Measurements from ENCODE around the gene CYP26A1.
A peak's percentile ranks its signal among the peaks of the same experiment; 100 is the strongest.

CYP26A1 gene

DNA sequence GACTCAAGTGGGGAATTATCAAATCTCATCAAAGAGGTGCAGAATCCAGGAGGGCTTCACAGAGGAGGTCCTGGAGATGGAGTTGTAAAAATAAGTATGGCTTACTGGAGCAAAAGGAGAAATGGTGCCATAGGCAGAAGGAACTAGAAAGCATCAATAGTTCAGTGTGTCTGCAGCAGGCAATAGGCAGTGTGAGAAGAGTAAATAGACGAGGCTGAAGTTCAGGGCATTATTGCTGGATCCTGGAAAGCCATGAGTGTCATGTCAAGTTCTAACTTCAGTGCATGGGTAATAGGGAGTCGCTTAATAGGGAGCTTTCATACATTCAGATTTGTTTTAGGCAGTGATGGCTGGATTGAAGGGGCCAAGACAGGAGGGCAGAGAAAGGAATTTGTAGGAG is 39.3 kb downstream of the CYP26A1 start:
- H3K4me3 ChIP-seq (ENCODE audit: control insufficient read depth, low read depth, low read length) = no peak overlapping the region
- no peak for DNase-seq (ENCODE audit: low read depth)
- TF ChIP-seq, protein P1, sequence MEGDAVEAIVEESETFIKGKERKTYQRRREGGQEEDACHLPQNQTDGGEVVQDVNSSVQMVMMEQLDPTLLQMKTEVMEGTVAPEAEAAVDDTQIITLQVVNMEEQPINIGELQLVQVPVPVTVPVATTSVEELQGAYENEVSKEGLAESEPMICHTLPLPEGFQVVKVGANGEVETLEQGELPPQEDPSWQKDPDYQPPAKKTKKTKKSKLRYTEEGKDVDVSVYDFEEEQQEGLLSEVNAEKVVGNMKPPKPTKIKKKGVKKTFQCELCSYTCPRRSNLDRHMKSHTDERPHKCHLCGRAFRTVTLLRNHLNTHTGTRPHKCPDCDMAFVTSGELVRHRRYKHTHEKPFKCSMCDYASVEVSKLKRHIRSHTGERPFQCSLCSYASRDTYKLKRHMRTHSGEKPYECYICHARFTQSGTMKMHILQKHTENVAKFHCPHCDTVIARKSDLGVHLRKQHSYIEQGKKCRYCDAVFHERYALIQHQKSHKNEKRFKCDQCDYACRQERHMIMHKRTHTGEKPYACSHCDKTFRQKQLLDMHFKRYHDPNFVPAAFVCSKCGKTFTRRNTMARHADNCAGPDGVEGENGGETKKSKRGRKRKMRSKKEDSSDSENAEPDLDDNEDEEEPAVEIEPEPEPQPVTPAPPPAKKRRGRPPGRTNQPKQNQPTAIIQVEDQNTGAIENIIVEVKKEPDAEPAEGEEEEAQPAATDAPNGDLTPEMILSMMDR (conservative IDR thresholded peaks at IDR 0.05; ENCODE audit: control insufficient read depth, insufficient read depth, low read depth, low read length) = no peak

DNA sequence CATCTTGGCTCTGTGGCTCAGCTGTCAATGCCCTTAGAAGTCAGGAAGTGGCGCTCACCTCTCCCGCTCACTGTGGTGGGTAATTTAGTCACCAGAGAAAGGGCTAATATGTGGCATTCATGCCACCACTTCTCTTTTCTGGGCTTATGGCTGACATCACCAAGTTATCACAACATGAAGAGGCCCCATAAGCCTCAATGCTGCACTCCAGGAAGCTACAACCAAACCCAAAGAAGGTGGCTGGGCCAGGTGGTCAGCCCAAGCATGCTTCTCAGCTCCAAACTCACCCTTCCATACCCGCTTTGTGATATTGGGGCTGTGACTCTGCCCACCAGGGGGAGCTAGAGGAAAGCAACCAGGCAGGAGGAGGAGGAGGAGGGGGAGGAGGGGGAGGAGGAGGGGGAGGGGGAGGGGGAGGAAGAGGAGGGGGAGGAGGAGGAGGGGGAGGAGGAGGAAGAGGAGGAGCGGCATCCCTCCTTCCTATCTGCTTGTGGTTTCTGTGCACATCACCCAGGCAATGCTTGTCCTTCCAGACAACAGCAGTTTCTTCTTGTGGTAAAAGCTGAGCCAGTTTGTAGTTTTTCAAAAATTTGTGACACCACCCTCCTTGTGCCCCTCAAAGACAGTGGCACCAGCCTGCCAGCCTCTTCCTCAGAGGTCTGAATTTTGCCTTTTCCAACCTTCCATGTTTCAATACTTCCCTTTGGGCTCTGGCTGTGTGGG is 42.1 kb downstream of the CYP26A1 start:
- DNase-seq (ENCODE audit: low read depth) = peak; percentile 60
- H3K4me3 ChIP-seq (ENCODE audit: control insufficient read depth, low read depth, low read length) = no peak overlapping the region

DNA sequence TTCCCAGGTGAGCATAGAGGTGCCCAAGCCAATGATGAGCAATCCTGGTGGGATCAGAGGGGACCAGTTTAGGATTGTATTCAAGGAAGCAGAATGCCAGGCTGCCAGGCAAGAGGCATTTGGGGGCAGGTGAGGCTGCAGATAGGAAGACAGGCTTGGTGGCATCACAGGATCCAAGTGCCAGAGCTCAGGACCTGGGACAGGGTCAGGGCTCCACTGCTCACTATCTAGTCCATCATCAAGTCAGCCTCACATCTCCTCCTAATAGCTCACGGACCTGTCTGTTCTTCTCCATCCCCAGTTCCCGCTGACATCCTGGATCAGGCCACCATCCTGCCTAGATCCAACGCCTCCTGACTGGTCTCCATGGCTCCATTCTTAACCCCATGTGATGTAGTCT is 47.6 kb downstream of the CYP26A1 start:
- TF ChIP-seq, protein P1 (conservative IDR thresholded peaks at IDR 0.05; ENCODE audit: control insufficient read depth, insufficient read depth, low read depth, low read length) = no peak
- DNase-seq (ENCODE audit: low read depth) = no peak
- no peak overlapping the region for H3K4me3 ChIP-seq (ENCODE audit: control insufficient read depth, low read depth, low read length)

More for the DNA sequence above, 42.1 kb downstream of the CYP26A1 start:
- TF ChIP-seq, protein P1 (conservative IDR thresholded peaks at IDR 0.05; ENCODE audit: control insufficient read depth, insufficient read depth, low read depth, low read length) = peak; percentile 68

DNA sequence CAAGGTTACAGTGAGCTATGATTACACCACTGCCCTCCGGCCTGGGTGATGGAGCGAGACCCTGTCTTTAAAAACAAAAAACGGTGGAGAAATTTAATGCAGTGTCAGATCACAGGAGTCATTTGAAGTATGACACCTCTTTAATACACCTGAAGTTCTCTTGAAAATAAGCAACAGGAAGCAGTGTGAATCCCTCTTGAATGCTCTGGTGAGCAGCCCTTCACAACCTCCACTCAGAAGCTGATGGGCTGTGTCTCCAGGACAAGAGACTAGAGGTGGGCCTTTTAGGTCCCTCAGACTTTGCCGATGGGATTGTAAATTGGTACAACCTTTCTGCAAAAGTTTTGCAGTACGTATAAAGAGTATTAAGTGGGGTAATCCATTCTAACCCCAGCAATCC is 50.1 kb downstream of the CYP26A1 start:
- no peak overlapping the region for H3K4me3 ChIP-seq (ENCODE audit: control insufficient read depth, low read depth, low read length)
- TF ChIP-seq, protein P1 (conservative IDR thresholded peaks at IDR 0.05; ENCODE audit: control insufficient read depth, insufficient read depth, low read depth, low read length) = no peak
- no peak for DNase-seq (ENCODE audit: low read depth)

DNA sequence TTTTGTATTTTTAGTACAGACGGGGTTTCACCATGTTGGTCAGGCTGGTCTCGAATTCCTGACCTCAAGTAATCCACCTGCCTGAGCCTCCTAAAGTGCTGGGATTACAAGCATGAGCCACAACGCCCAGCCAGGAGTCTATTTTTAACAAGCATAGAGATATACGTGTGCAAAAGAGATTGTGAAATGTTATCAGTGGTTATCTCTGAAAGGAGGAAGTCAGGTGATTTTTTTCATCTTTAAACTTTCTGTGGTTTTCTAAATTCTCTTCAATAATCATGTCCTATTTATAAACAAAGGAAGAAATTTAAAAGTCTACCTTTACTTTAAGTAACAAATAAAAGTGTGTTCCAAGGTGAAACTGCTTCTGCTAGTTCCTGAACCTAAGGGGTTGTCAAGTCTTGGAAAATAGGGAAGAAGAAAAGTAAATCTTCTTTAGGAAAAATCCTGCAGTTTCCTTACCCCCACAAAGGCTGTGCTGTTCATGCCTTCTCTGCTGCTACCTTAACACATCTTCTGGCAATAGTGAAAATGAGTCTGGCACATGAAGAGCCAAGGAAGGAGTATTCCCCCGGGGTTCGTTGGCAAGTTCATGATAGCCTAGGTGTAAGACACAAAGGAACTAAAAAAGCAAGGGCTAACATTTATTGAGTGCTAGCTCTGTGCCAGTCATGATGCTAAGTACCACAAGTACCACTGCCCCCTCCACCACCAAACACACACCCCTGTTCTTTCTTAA is 51.1 kb downstream of the CYP26A1 start:
- TF ChIP-seq, protein P1 (conservative IDR thresholded peaks at IDR 0.05; ENCODE audit: control insufficient read depth, insufficient read depth, low read depth, low read length) = no peak
- no peak overlapping the region for H3K4me3 ChIP-seq (ENCODE audit: control insufficient read depth, low read depth, low read length)
- no peak for DNase-seq (ENCODE audit: low read depth)

DNA sequence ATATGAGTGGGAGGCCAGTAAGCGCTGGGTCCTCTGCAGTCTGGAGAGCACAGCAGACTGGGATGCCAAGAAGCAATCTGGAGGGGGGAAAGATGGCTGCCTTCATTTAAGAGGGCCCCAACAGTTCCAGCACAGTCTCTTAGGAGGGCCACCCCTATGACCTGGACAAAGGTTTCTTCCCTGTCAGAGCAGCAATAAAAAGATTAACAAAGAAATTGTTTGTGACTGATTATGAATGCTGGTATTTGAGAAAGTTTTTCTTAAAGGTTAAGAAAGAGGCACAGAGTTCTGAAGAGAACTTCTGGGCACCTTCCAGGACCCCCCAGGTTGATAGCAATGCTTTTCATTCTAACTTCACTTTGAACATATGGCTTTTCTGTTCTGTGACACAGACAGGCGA is 52.3 kb downstream of the CYP26A1 start:
- TF ChIP-seq, protein P1 (conservative IDR thresholded peaks at IDR 0.05; ENCODE audit: control insufficient read depth, insufficient read depth, low read depth, low read length) = no peak
- H3K4me3 ChIP-seq (ENCODE audit: control insufficient read depth, low read depth, low read length) = no peak overlapping the region
- DNase-seq (ENCODE audit: low read depth) = no peak

Measured in fibroblast of mammary gland (primary cell).